GM12875 (cell line): ENCODE results near the gene KLF18.

Source experiments
- H3K4me3 ChIP-seq: one replicate; pipeline ENCODE4 v1.5.1; 2011; ENCODE audit warnings: low read depth, low read length, control low read depth
- CTCF ChIP-seq: IDR thresholded peaks from 2 replicates; pipeline ENCODE4 v1.5.1; 2011; ENCODE audit warnings: low read depth, mild to moderate bottlenecking, control low read depth, inconsistent platforms, low read length, moderate library complexity, borderline replicate concordance; ENCODE audit not compliant: insufficient read depth

KLF18 gene

GRCh38 chr1:44111861-44112260 is 29.6 kb downstream of the KLF18 start:
- no peak overlapping the region for H3K4me3 ChIP-seq
- no peak for TF ChIP-seq CTCF

GRCh38 chr1:44110916-44111315 is 30.5 kb downstream of the KLF18 start:
- TF ChIP-seq CTCF: no peak
- no peak overlapping the region for H3K4me3 ChIP-seq

GRCh38 chr1:44108971-44109370 is 32.5 kb downstream of the KLF18 start:
- H3K4me3 ChIP-seq: no peak overlapping the region
- no peak for TF ChIP-seq CTCF

GRCh38 chr1:44108241-44108640 is 33.2 kb downstream of the KLF18 start:
- H3K4me3 ChIP-seq: no peak overlapping the region
- TF ChIP-seq CTCF: no peak

GRCh38 chr1:44105810-44106209 is 35.6 kb downstream of the KLF18 start:
- TF ChIP-seq CTCF: no peak

GRCh38 chr1:44103270-44104131 is 37.9 kb downstream of the KLF18 start:
- peak; percentile 13; the same call in 1 of the 2 replicates for TF ChIP-seq CTCF
- H3K4me3 ChIP-seq: no peak overlapping the region

More at GRCh38 chr1:44105810-44106209, 35.6 kb downstream of the KLF18 start:
- no peak overlapping the region for H3K4me3 ChIP-seq

GRCh38 chr1:44101328-44101727 is 40.1 kb downstream of the KLF18 start:
- no peak overlapping the region for H3K4me3 ChIP-seq
- no peak for TF ChIP-seq CTCF
